ENCODE measurements around the gene BCAS3.

- no peak for TF ChIP-seq POLR2A (IDR thresholded peaks at IDR 0.05; ENCODE audit: low read depth, low read length)
- TF ChIP-seq POLR2AphosphoS5 (IDR thresholded peaks at IDR 0.05; ENCODE audit: low read depth, low read length): no peak
- TF ChIP-seq TAF1 (IDR thresholded peaks at IDR 0.05; ENCODE audit: borderline replicate concordance, low read depth, low read length): no peak
Observed at GRCh38 chr17:60941571-60941970, 263.9 kb downstream of the BCAS3 start.
